ENCODE measurements around the gene NBEA. TPM values are rescaled to one million over a fixed set of nuclear protein-coding genes. Genes with fewer than 3 reads are reported as not detected.

NBEA gene
- polyA plus RNA-seq, 1 experiment = 1.3 TPM

GRCh38 chr13:35465371-35465770 lies 523.3 kb downstream of the NBEA start:
- no peak for DNase-seq (ENCODE audit: low read depth, low spot score)
- ChIA-PET CTCF (no interaction called here), POLR2A (no interaction called here)
- H3K27me3 ChIP-seq (ENCODE audit: control insufficient read depth, insufficient read depth, low read length) = peaks cover 3% of the 10 kb centered on the region
- H3K27ac ChIP-seq (ENCODE audit: low read depth, low read length) = no peak overlapping the region
- H3K4me3 ChIP-seq (ENCODE audit: low read depth, low read length) = no peak overlapping the region
- H3K9me3 ChIP-seq (ENCODE audit: control insufficient read depth, insufficient read depth, low read length) = no peaks in the 10 kb centered on the region
- TF ChIP-seq CTCF (IDR thresholded peaks at IDR 0.05; ENCODE audit: low read depth, low read length) = no peak

GRCh38 chr13:35468195-35468594 lies 526.1 kb downstream of the NBEA start:
- peaks cover 8% of the 10 kb centered on the region; the same call in 1 of the 2 replicates for H3K9me3 ChIP-seq (ENCODE audit: control insufficient read depth, insufficient read depth, low read length)
- no peak overlapping the region for H3K4me3 ChIP-seq (ENCODE audit: low read depth, low read length)
- POLR2A ChIA-PET = no interaction called here
- no peak for DNase-seq (ENCODE audit: low read depth, low spot score)
- peaks cover 31% of the 10 kb centered on the region for H3K27me3 ChIP-seq (ENCODE audit: control insufficient read depth, insufficient read depth, low read length)
- no peak for TF ChIP-seq CTCF (IDR thresholded peaks at IDR 0.05; ENCODE audit: low read depth, low read length)
- no peak overlapping the region for H3K27ac ChIP-seq (ENCODE audit: low read depth, low read length)
- CTCF ChIA-PET = interaction anchor here (0.9 kb wide), 1 partner anchor 163 kb away, joined by 3 read pairs; no protein-coding TSS in a partner anchor

- Histone ChIP-seq H3K9me3 (ENCODE audit: control insufficient read depth, insufficient read depth, low read length) (peaks cover 8% of the 10 kb centered on the region; the same call in 1 of the 2 replicates), H3K27me3 (ENCODE audit: control insufficient read depth, insufficient read depth, low read length) (peaks cover 41% of the 10 kb centered on the region), H3K4me3 (ENCODE audit: low read depth, low read length) (no peak overlapping the region), H3K27ac (ENCODE audit: low read depth, low read length) (no peak overlapping the region)
- no peak for DNase-seq (ENCODE audit: low read depth, low spot score)
- ChIA-PET POLR2A (no interaction called here), CTCF (no interaction called here)
- no peak for TF ChIP-seq CTCF (IDR thresholded peaks at IDR 0.05; ENCODE audit: low read depth, low read length)
Observed at GRCh38 chr13:35469806-35470525, 527.9 kb downstream of the NBEA start.

- DNase-seq (ENCODE audit: low read depth, low spot score) = no peak
- peak overlapping the region; percentile 21 for H3K27ac ChIP-seq (ENCODE audit: low read depth, low read length)
- CTCF ChIA-PET = no interaction called here
Observed at GRCh38 chr13:35470671-35471661, 528.9 kb downstream of the NBEA start.

More at GRCh38 chr13:35470671-35471661, 528.9 kb downstream of the NBEA start:
- Histone ChIP-seq H3K4me3 (ENCODE audit: low read depth, low read length) (peak overlapping the region; percentile 17; the same call in 1 of the 2 replicates), H3K27me3 (ENCODE audit: control insufficient read depth, insufficient read depth, low read length) (peaks cover 51% of the 10 kb centered on the region), H3K9me3 (ENCODE audit: control insufficient read depth, insufficient read depth, low read length) (peaks cover 8% of the 10 kb centered on the region; the same call in 1 of the 2 replicates)
- TF ChIP-seq CTCF (IDR thresholded peaks at IDR 0.05; ENCODE audit: low read depth, low read length) = no peak
- POLR2A ChIA-PET = no interaction called here

Measured in AG04450 (cell line).